Parathyroid adenoma (tissue), 2 donors: ENCODE measurements around the gene RHOT1.
"Not testable (repeated sequence)": the region's sequence is repeated elsewhere in the genome, so short reads cannot be mapped to it uniquely, and the experiment has no call there.

Source experiments
- H2AFZ ChIP-seq: fragments of 300-600 bp; sonication (generic); one replicate; pipeline ENCODE4 v1.7.0; 2017; ENCODE audit warnings: antibody characterized with exemption, mild to moderate bottlenecking
- H3K27ac ChIP-seq: fragments of 300-600 bp; sonication (generic); one replicate; pipeline ENCODE4 v1.7.0; 2017
- H3K27me3 ChIP-seq: fragments of 300-600 bp; sonication (generic); one replicate; pipeline ENCODE4 v1.7.0; 2017; ENCODE audit warnings: low read length; ENCODE audit not compliant: control insufficient read depth, insufficient read depth
- H3K36me3 ChIP-seq: fragments of 300-600 bp; sonication (generic); one replicate; pipeline ENCODE4 v1.7.0; 2017; ENCODE audit warnings: low read length; ENCODE audit not compliant: control insufficient read depth, insufficient read depth
- H3K4me1 ChIP-seq: fragments of 300-600 bp; sonication (generic); one replicate; pipeline ENCODE4 v1.7.0; 2017; ENCODE audit warnings: control low read depth
- H3K4me2 ChIP-seq: fragments of 300-600 bp; sonication (generic); one replicate; pipeline ENCODE4 v1.7.0; 2017; ENCODE audit warnings: low read length
- H3K4me3 ChIP-seq: fragments of 300-600 bp; sonication (generic); one replicate; pipeline ENCODE4 v1.7.0; 2017; ENCODE audit warnings: low read depth, low read length
- H3K79me2 ChIP-seq: fragments of 300-600 bp; sonication (generic); one replicate; pipeline ENCODE4 v1.7.0; 2017; ENCODE audit warnings: control low read depth
- H3K9ac ChIP-seq: fragments of 300-600 bp; sonication (generic); one replicate; pipeline ENCODE4 v1.7.0; 2017; ENCODE audit warnings: mild to moderate bottlenecking
- H3K9me3 ChIP-seq: fragments of 300-600 bp; sonication (generic); one replicate; pipeline ENCODE4 v1.7.0; 2017; ENCODE audit warnings: low read length; ENCODE audit not compliant: control insufficient read depth
- TF ChIP-seq, protein P1 (sequence below): fragments of 300-600 bp; sonication (generic); IDR thresholded peaks from one replicate; pipeline ENCODE4 v1.7.0; 2017; ENCODE audit warnings: antibody characterized with exemption, mild to moderate bottlenecking
- donor health status: primary hyperparathyroidism.

RHOT1 gene

DNA sequence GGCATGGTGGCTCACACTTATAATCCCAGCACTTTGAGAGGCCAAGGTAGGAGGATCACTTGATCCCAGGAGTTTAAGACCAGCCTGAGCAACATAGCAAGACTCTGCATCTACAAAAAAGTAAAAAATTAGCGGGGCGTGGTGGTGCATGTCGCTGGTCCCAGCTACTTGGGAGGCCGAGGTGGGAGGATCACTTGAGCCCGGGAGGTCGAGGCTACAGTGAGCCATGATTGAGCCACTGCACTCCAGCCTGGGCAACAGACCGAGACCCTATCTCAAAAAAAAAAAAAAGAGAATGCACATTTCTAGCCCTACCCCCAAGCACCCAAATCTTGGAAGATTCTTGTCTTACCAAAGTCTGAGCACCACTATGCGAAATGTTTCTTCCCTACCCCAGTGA is 15.6 kb upstream of the RHOT1 start:
- Histone ChIP-seq H3K4me3 (no peak overlapping the region), H3K9ac (no peak overlapping the region), H3K27me3 (no peaks in the 10 kb centered on the region), H3K4me2 (peak overlapping the region; percentile 57), H3K27ac (peak overlapping the region; percentile 79), H2AFZ (peak overlapping the region; percentile 76), H3K79me2 (no peaks in the 10 kb centered on the region), H3K4me1 (no peaks in the 10 kb centered on the region), H3K9me3 (no peaks in the 10 kb centered on the region), H3K36me3 (no peaks in the 10 kb centered on the region)
- TF ChIP-seq, protein P1, sequence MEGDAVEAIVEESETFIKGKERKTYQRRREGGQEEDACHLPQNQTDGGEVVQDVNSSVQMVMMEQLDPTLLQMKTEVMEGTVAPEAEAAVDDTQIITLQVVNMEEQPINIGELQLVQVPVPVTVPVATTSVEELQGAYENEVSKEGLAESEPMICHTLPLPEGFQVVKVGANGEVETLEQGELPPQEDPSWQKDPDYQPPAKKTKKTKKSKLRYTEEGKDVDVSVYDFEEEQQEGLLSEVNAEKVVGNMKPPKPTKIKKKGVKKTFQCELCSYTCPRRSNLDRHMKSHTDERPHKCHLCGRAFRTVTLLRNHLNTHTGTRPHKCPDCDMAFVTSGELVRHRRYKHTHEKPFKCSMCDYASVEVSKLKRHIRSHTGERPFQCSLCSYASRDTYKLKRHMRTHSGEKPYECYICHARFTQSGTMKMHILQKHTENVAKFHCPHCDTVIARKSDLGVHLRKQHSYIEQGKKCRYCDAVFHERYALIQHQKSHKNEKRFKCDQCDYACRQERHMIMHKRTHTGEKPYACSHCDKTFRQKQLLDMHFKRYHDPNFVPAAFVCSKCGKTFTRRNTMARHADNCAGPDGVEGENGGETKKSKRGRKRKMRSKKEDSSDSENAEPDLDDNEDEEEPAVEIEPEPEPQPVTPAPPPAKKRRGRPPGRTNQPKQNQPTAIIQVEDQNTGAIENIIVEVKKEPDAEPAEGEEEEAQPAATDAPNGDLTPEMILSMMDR: no peak

DNA sequence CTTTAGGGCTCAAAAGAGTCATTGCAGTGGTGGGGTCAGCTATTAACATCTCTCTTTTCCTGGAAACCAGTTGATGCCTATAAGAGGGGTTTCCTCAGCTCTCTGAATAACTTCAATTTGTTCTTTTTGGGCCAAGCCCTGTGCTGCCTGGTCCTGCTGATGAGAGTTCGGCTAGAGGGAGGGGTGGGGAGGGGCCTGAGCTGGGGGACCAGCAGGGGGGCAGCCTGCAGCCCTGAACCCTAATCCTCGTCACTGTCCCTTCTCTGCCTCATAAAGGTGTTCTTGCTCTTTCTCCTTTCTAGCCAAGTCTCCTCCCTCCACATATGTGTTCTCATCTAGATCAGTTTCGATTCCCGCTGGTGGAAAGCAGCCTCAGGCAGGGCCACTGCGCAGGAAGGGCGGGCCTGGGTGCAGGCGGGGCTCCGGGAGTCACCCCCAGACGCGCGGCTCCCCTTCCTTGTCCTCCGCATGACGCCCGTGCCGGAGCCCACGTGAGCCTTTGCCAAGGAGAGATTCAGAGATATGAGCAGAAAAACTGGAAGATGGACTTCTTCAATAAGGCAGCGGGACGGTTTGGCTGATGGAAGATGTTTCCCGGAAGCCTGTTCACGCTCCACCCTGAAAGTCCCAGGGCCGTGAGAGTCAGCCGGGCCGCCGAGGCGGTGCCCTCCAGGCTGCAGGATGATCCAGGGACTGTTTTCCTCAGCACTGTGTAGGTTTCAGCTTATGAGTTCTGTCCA is 15.0 kb upstream of the RHOT1 start:
- Histone ChIP-seq H3K4me3 (peak overlapping the region; percentile 62), H3K9ac (no peak overlapping the region), H2AFZ (peak overlapping the region; percentile 76), H3K27ac (peak overlapping the region; percentile 79), H3K79me2 (no peaks in the 10 kb centered on the region), H3K27me3 (no peaks in the 10 kb centered on the region), H3K4me2 (peak overlapping the region; percentile 57), H3K9me3 (no peaks in the 10 kb centered on the region), H3K4me1 (no peaks in the 10 kb centered on the region), H3K36me3 (no peaks in the 10 kb centered on the region)
- TF ChIP-seq, protein P1: no peak

- H3K36me3 ChIP-seq, H3K9ac ChIP-seq, H3K9me3 ChIP-seq, H3K27me3 ChIP-seq, H3K4me2 ChIP-seq, H3K79me2 ChIP-seq, H3K27ac ChIP-seq, H3K4me1 ChIP-seq: not testable (repeated sequence)
- Histone ChIP-seq H2AFZ (peak overlapping the region; percentile 76), H3K4me3 (peak overlapping the region; percentile 62)
These were observed 13.8 kb upstream of the RHOT1 start for GRCh38 chr17:32128470-32128869.

GRCh38 chr17:32135497-32136117 is 6.7 kb upstream of the RHOT1 start:
- H3K9ac ChIP-seq, H3K4me1 ChIP-seq, H3K79me2 ChIP-seq, H2AFZ ChIP-seq, H3K4me3 ChIP-seq, H3K36me3 ChIP-seq, H3K9me3 ChIP-seq, H3K27me3 ChIP-seq, H3K4me2 ChIP-seq, H3K27ac ChIP-seq: not testable (repeated sequence)
- TF ChIP-seq, protein P1: peak; percentile 26

DNA sequence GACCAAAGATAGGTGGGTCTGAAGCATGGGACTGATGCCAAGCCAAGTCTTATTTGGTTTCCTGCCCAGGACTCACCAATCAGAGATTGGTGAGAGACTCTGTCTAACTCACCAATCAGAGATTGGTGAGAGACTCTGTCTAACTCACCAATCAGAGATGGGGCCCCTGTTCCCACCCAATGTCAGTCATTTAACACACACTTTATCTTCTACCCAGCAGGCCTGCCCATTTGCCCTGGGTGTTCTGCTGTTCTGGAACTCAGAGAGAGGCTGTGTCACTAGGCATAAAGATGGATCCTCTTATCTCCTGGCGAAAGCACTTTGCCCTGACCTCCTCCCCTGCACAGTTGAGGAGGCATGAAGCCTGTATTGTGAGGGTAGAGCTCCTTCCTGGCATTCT is 5.4 kb upstream of the RHOT1 start:
- H2AFZ ChIP-seq: peak overlapping the region; percentile 31
- H3K4me1 ChIP-seq: no peaks in the 10 kb centered on the region
- no peak overlapping the region for H3K9ac ChIP-seq
- no peaks in the 10 kb centered on the region for H3K36me3 ChIP-seq
- no peak overlapping the region for H3K4me2 ChIP-seq
- TF ChIP-seq, protein P1: no peak
- H3K4me3 ChIP-seq: no peak overlapping the region
- no peaks in the 10 kb centered on the region for H3K79me2 ChIP-seq
- H3K9me3 ChIP-seq: no peaks in the 10 kb centered on the region
- no peak overlapping the region for H3K27ac ChIP-seq
- no peaks in the 10 kb centered on the region for H3K27me3 ChIP-seq

GRCh38 chr17:32139504-32139903 is 2.8 kb upstream of the RHOT1 start:
- not testable (repeated sequence) for H2AFZ ChIP-seq, H3K27ac ChIP-seq, H3K9ac ChIP-seq, H3K4me2 ChIP-seq, H3K4me3 ChIP-seq, H3K36me3 ChIP-seq, H3K9me3 ChIP-seq, H3K27me3 ChIP-seq, H3K4me1 ChIP-seq
- peaks cover 10% of the 10 kb centered on the region for H3K79me2 ChIP-seq
